Gastrocnemius medialis (tissue), 4 donors: Measurements from ENCODE around the gene HOXA7. TPM values are rescaled to one million over a fixed set of nuclear protein-coding genes. Genes with fewer than 3 reads are reported as not detected.

Experiments used
- ATAC-seq, 2 donors: fragments of 150-250 bp; one replicate each; pipeline ENCODE4 v1.9.1; 2016
- DNase-seq, 2 donors: peaks; one replicate each; pipeline ENCODE4 v3.0.0-alpha.2; 2019
- H3K27ac ChIP-seq, 4 donors: fragments of 200-600 bp; sonication (generic); 1 replicate in 1 of 4; 2 replicates in 3 of 4; pipeline ENCODE4 v1.5.1; 2016 to 2018; ENCODE audit warnings: mild to moderate bottlenecking in 2 of 4, moderate library complexity in 1 of 4
- H3K27me3 ChIP-seq, 3 donors: fragments of 200-600 bp; sonication (generic) in 2 of 3; 1 replicate in 1 of 3; 2 replicates in 2 of 3; pipeline versions ENCODE4 v1.5.1 to v1.6.0; 2016 to 2019; ENCODE audit warnings: mild to moderate bottlenecking in 1 of 3, moderate library complexity in 1 of 3
- H3K36me3 ChIP-seq, 2 donors: fragments of 200-600 bp; sonication (generic) in 1 of 2; one replicate each; pipeline ENCODE4 v1.5.1; 2017 to 2018
- H3K4me1 ChIP-seq, 2 donors: fragments of 200-600 bp; sonication (generic) in 1 of 2; one replicate each; pipeline ENCODE4 v1.5.1; 2016 to 2017; ENCODE audit warnings: mild to moderate bottlenecking in 2 of 2
- H3K4me3 ChIP-seq, 4 donors: fragments of 200-600 bp; sonication (generic) in 3 of 4; 1 replicate in 1 of 4; 2 replicates in 3 of 4; pipeline ENCODE4 v1.5.1; 2016 to 2019; ENCODE audit warnings: mild to moderate bottlenecking in 2 of 4
- H3K9me3 ChIP-seq, 3 donors: fragments of 200-600 bp; sonication (generic) in 2 of 3; 1 replicate in 1 of 3; 2 replicates in 2 of 3; pipeline ENCODE4 v1.5.1; 2016 to 2019
- CTCF ChIP-seq, 5 experiments: fragments of 450-650 bp in 3 of 5; fragments of 200-600 bp in 2 of 5; sonication (generic) in 2 of 5; IDR thresholded peaks in 4 of 5; conservative IDR thresholded peaks in 1 of 5; 1 replicate in 4 of 5; 2 replicates in 1 of 5; pipeline ENCODE4 v1.5.1; 2016 to 2019; ENCODE audit warnings: antibody characterized with exemption in 5 of 5, mild to moderate bottlenecking in 3 of 5, moderate library complexity in 3 of 5
- POLR2A ChIP-seq, 2 donors: fragments of 450-650 bp; IDR thresholded peaks; one replicate each; pipeline ENCODE4 v1.6.1; 2017; ENCODE audit warnings: antibody characterized with exemption in 2 of 2, mild to moderate bottlenecking in 2 of 2, moderate library complexity in 2 of 2
- in situ Hi-C, 4 donors: fragments of 200-750 bp; cut with MboI; loops; one replicate each; pipeline versions ENCODE4 v1.15.0 to v1.8.0; 2017; ENCODE audit warnings: low sequenced_read_pairs in 4 of 4
- intact Hi-C: fragments of 100-400 bp; cut with DNase I; formaldehyde crosslinking; loops from one replicate; pipeline ENCODE4 v1.15.1; 2023; ENCODE audit warnings: low total_unique reads
- total RNA-seq, 4 donors: library from RNA; depleted of rRNA; stranded (reverse); fragments of >200 nt; gene quantifications; one replicate each; pipeline versions ENCODE4 v1.1.0 to v1.2.3, GENCODE V29; 2016

The HOXA7 gene
- total RNA-seq, 4 donors from 2014 or later, result 5.3 to 12.8 (median 8.6) TPM

GRCh38 chr7:27160145-27160545 lies 3.7 kb upstream of the HOXA7 start:
- H3K9me3 ChIP-seq, result no peaks in the 10 kb centered on the region
- H3K4me3 ChIP-seq, result peak overlapping the region; percentile 60 to 80 (median 72)
- ATAC-seq (no peak), DNase-seq (peak in 1 of 2 donors; percentile 12)
- TF ChIP-seq CTCF (IDR thresholded peaks at IDR 0.05 in 4 of 5, conservative IDR thresholded peaks at IDR 0.05 in 1 of 5), result no peak
- no peak for TF ChIP-seq POLR2A (IDR thresholded peaks at IDR 0.05)
- peaks cover 16 to 28% of the 10 kb centered on the region in 2 donors for H3K4me1 ChIP-seq
- in situ Hi-C loops, result loop anchor here in 1 of 4 donors (10.0 to 25.0 kb wide), 2 partner anchors 948 to 1295 kb away; partner anchors contain the start of genes CBX3 and HNRNPA2B1
- peak overlapping the region; percentile 65 to 88 (median 81) for H3K27ac ChIP-seq
- H3K27me3 ChIP-seq, result no peaks in the 10 kb centered on the region
- H3K36me3 ChIP-seq, result no peaks in the 10 kb centered on the region
- intact Hi-C loops, result loop anchor here (5.0 to 10.0 kb wide), 2 partner anchors 1208 to 1395 kb away; no protein-coding TSS in a partner anchor

- TF ChIP-seq POLR2A (IDR thresholded peaks at IDR 0.05) (no peak), CTCF (IDR thresholded peaks at IDR 0.05 in 4 of 5, conservative IDR thresholded peaks at IDR 0.05 in 1 of 5) (no peak)
- intact Hi-C loops (loop anchor here (5.0 to 10.0 kb wide), 2 partner anchors 1207 to 1395 kb away; no protein-coding TSS in a partner anchor), in situ Hi-C loops (loop anchor here in 2 of 4 donors (10.0 to 25.0 kb wide), 4 partner anchors 785 to 1295 kb away; partner anchors contain the start of genes CBX3 (in 1 of the 2) and HNRNPA2B1 (in 1 of the 2))
- Histone ChIP-seq H3K4me3 (no peak overlapping the region), H3K4me1 (peaks cover 16 to 33% of the 10 kb centered on the region in 2 donors), H3K27ac (peak overlapping the region; percentile 65 to 88 (median 81)), H3K27me3 (no peaks in the 10 kb centered on the region), H3K36me3 (no peaks in the 10 kb centered on the region), H3K9me3 (no peaks in the 10 kb centered on the region)
- DNase-seq (peak in 1 of 2 donors; percentile 10), ATAC-seq (no peak)
Observed at GRCh38 chr7:27159266-27160144, 3.0 kb upstream of the HOXA7 start.

- ATAC-seq (no peak), DNase-seq (no peak)
- no peaks in the 10 kb centered on the region for H3K36me3 ChIP-seq
- no peak overlapping the region for H3K4me3 ChIP-seq
- TF ChIP-seq CTCF (IDR thresholded peaks at IDR 0.05 in 4 of 5, conservative IDR thresholded peaks at IDR 0.05 in 1 of 5) (no peak), POLR2A (IDR thresholded peaks at IDR 0.05) (no peak)
- no peaks in the 10 kb centered on the region for H3K27me3 ChIP-seq
- no peaks in the 10 kb centered on the region for H3K9me3 ChIP-seq
- in situ Hi-C loops, result loop anchor here in 2 of 4 donors (10.0 to 25.0 kb wide), 3 partner anchors 784 to 946 kb away; partner anchors contain the start of genes CBX3 (in 1 of the 2) and HNRNPA2B1 (in 1 of the 2)
- intact Hi-C loops, result no loop called here
- peaks cover 10 to 26% of the 10 kb centered on the region in 2 donors for H3K4me1 ChIP-seq
- H3K27ac ChIP-seq, result no peak overlapping the region
Observed at GRCh38 chr7:27158436-27159265, 2.2 kb upstream of the HOXA7 start.

GRCh38 chr7:27157702-27158431 lies 1.4 kb upstream of the HOXA7 start:
- in situ Hi-C loops, result loop anchor here in 2 of 4 donors (10.0 to 25.0 kb wide), 3 partner anchors 783 to 946 kb away; partner anchors contain the start of genes CBX3 (in 1 of the 2) and HNRNPA2B1 (in 1 of the 2)

More at GRCh38 chr7:27157702-27158431, 1.4 kb upstream of the HOXA7 start:
- peaks cover 12 to 22% of the 10 kb centered on the region in 2 donors for H3K4me1 ChIP-seq
- TF ChIP-seq POLR2A (IDR thresholded peaks at IDR 0.05) (no peak), CTCF (IDR thresholded peaks at IDR 0.05 in 4 of 5, conservative IDR thresholded peaks at IDR 0.05 in 1 of 5) (no peak)
- no peaks in the 10 kb centered on the region for H3K36me3 ChIP-seq
- intact Hi-C loops, result no loop called here
- no peaks in the 10 kb centered on the region for H3K27me3 ChIP-seq
- H3K27ac ChIP-seq, result no peak overlapping the region
- H3K9me3 ChIP-seq, result no peaks in the 10 kb centered on the region
- no peak overlapping the region for H3K4me3 ChIP-seq
- ATAC-seq (no peak), DNase-seq (peak in 1 of 2 donors; percentile 11)
